NCI-H2171 treated with DMSO at 0.1 percent for 48 hours (cell line): ENCODE results near the gene SAE1.
A peak's percentile ranks its signal among the peaks of the same experiment; 100 is the strongest.
"Not testable (repeated sequence)": the region's sequence is repeated elsewhere in the genome, so short reads cannot be mapped to it uniquely, and the experiment has no call there.

Experiments used
- DNase-seq: peaks from one replicate; lab custom pipeline; 2025; lab: John Stamatoyannopoulos, UW

Gene SAE1

DNA sequence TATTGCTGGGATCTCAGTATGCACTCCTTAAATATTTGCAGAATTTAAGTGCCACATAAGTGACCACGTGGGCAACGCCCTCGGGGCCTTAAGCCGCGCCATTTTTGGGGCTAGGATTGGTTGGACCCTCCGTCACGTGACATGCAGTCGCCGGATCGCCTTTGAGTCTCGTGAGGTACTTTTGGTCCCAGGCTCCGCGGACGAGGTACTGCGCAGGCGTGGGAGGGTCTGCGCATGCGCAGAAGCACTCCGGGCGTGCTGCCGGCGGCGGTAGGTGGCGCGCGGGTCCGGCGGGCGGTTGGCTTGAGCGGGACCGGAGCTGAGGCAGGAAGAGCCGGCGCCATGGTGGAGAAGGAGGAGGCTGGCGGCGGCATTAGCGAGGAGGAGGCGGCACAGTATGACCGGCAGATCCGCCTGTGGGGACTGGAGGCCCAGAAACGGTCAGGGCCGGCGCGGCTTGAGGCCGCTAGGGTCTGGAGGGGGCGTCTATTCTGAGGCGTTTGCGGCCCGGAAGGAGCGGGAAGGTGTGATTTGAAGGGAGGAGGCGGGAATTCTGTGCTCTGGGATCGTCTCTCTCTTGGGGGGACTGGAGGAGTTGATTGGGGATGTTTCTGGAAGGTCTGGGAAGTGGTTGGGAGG lies at the start of gene SAE1:
Gene SAE1, plus strand, starts transcription at position 247 of the 639 bp plus-strand sequence. Its CDS starts 96 bp downstream, at position 343.
- DNase-seq: peak; percentile 97

DNA sequence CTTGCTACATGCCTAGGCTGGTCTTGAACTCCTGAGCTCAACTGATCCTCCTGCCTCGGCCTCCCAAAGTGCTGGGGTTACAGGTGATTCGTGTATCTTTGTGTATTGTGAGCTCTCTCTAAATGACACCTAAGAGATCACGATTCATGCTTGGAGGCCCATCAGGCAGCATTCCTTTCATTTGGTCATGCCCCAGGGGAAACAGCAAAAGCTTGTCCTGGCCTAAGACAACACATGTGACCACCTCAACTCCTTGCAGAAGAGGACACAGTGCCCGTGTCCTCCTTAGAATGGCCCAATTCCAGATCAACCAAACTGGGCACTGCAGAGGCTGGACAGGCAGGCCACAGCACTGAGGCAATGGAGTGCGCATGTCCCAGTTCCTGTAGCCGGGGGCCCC lies 49.5 kb upstream of the SAE1 start:
- DNase-seq: no peak

DNA sequence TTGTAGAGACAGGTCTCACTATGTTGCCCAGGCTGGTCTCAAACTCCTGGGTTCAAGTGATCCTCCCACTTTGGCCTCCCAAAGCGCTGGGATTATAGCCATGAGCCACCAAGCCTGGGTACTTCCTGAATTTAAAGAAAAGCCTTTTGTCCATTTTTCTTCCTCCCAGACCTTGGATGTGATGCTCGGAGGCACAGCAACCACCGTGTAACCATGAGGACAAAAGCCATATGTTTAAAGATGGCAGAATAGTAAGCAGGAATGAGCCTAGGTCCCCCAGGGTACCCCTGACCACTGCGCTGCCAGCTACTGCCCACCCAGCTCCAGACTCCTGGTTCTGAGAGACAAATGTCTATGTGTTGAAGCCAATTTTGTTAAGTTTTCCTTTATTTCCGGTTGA lies 48.1 kb upstream of the SAE1 start:
- DNase-seq: no peak

DNA sequence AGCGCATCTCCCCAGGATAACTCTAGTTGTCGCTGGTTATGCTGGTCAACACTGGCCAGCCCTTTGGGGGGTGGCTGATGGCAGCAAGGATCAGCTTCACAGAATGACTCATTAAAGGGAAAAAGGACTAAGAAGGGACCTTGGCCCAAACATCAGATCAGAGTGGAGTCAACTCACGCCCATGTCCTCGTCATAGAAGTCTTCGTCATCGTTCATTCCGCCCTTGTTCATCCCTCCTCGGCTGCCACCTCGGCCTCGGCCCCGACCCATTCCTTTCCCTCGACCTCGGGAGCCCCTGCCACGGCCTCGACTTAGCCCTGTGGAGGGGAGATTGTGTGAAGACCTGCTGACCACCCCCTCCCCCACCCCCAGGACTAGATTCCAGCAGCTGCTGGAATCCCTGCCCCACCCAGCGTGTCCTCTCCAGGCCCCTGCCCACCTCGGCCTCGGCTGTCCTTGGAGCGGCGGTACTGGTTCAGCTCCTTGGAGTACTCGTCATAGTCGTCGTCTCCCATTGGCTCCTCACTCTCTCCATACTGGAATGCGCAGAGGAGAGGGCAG lies 45.7 kb upstream of the SAE1 start:
- DNase-seq: no peak

DNA sequence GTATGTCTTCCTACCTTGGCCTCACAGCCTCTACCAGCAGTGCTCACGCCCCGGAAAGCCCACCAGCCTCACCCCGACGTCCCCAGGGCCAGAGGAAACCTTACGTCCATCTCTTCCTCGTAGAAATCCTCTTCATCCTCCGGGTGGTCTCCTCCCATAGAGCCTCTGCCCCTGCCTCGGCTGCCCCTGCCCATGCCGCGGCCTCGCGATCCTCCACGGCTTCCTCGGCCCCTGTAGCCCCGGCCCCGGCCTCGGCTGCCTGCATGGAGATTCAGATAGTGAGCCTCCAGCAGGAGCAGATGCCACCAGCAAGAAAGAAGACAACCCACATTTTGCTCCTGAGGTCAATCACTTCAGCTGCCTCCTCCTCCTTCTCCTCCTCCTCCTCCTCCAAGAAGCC lies 44.4 kb upstream of the SAE1 start:
- no peak for DNase-seq

DNA sequence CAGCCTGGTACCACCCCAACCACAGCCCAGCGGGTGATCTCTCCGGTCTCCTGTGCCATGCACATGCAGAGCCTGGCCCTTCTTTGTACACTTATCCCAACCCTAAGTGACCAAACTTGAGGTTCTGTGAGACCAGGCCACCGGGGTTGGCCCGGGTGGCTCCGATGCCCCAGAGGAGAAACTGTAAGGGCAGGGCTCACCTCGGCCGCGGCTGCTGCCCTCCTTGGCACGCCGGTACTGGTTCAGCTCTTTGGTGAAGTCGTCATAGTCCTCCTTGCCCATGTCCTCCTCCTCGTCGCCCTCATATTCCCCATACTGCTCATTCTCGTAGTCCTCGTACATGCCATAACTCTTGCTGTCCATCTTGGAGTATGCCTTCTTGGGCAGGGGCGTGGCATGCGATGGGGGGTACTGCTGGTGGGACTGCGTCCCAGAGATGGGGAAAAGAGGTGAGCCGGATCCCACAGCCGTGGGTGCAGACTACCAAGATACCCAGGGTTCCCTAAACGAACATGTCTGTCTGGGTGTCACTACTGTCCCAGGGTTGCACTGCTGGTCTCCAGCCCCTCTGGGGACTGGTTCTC lies 40.8 kb upstream of the SAE1 start:
- DNase-seq: no peak

DNA sequence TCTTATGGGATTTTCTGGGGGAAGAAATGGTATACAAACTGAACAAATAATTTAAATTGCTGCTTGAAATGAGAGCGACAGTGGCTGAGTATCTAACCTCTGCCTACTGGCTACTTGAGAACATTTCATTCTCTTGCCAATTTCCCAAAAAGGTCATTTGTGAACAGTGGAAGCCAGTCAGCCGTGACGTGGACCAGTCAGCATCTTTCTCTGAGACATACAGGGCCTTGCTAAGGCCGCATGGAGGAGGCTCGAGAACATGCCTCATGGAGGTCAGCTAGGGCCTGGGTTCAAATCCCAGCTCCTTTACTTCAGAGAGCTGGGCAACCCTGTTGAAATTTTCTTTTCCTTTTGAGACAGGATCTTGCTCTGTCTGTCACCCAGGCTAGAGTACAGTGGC lies 37.4 kb upstream of the SAE1 start:
- DNase-seq: no peak

DNA sequence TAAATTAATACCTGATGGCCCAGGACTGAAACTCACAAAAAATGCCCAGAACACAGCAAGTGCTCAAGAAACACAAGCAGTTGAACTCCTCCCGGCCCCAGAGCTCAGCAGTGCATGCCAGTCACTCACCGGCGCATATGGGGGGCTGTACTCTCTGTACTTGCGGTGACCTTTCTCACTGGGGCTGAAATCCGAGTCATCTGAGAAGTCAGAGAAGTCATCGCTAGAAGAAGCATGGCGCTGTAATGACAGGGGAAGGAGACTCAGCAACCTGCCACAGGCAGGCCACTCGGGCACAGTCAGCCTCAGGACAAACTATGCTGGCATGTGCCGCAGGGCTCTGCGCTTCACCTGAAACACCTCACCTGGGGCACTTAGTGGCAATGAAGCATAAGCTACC lies 36.8 kb upstream of the SAE1 start:
- no peak for DNase-seq

DNA sequence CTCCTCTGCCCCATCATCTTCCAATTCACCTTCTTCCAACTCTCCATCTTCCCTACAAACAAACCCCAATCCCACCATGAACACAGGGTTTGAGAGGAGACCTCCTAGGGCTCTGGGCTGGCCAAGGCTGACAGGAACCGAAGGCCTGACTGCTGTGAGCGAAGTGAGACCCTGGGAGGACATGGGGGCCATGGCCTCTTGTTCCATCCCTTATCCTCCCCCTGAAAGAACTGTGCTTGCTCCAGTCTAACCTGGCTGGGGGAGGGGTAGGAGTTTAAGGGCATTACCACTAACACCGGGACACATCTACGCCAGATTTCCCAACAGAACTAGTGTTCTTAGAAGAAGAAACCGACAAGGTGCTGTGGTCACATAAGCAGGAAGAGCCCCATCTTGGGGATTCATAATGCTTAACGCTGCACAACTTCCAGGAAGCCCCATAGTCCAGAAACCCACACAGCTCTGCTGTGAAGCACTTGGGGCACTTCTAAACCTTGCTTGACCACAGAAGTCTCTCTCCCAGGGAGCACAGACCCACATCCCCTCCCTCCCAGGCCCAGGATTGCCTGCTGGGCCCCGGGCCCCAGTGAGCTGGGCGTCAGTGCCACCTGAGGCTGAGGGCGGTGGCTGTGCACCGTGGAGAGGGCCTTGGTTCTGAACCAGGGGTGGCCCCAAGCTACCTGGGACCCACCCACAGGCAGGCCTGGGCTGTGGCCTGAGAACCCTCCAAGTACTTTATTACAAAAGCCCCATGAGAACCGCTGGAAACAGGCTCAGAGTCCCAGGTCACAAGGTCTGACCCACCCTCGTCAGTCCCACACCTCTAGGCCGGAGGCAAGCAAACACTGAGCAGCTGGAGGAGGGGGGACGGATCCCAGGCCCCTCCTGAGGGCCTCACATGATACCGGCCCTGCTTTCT lies 35.8 kb upstream of the SAE1 start:
- DNase-seq: no peak

DNA sequence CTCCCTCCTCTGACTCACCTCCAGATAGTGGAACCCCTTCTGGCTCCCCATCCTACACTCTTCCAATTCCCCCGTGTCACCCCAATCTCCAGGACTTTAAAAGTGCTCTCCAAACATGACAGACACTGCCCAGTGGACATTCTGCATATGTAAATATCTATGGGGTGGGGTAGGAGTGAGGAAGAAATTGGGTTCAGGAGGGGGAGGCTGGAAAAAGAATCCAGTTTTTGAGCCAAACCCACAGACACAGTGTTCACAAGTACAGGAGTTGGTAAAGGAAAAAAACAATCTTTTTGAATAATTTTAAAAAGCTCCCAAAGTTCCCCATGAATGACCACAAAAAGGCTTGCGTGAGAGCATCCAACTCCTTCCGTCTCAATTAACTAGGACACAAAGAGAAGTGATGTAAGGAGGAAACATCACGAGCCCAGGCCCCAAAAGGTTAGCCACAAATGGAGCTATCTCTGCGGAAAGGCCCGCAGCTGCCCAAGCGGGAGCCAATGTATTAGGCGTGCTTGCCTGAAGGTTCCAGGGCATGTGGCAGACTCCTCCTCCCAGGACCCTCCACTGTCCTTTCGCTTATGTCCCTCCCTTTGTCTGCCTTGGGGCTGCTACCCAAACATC lies 35.0 kb upstream of the SAE1 start:
- DNase-seq: no peak

DNA sequence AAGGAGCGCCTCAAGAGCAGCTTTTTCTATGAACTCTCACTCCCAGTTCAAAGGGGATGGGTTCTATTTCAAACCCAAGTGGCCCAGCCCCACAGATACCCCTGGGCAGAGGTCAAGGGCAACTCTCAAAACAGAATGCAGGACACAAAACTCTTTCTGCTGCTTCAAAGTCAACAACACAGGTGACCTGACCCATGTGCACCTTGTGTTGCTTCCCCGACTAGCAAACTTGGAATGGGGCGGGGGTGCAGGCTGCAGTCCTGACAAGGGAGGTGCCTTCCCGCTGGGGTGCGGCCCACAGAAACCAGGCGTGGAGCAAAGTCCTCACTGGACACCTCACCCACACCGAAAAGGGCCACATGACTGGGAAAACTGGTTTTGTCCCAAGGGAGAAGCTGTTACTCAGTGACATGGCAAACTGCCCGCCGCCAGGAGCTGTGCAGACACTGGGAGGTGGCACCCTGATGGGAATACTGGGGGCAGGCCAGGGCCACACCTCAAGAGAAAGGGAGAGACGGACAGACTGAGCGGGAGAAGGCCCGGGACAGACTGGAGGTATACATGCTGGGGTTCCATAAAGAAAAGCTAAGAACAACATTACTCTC lies 34.4 kb upstream of the SAE1 start:
- DNase-seq: no peak

DNA sequence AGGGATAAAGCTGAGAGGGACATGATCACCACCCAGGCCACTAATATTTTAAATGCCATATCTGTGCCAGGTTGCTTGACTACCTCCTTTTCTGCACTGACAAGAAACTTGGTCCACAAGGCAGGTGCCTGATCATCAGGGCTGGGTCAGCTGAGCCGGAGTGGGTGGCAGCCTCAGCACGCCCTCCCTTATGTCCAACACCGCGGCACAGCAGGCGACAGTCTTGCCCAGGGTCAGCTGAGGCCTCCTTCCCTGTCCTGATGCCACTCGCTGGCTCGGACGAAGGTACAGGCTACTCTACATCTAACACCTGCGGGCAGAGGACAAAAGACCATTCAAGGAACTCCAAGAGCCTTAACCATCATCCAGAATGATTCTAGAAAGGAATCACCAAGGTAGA lies 33.9 kb upstream of the SAE1 start:
- no peak for DNase-seq

DNA sequence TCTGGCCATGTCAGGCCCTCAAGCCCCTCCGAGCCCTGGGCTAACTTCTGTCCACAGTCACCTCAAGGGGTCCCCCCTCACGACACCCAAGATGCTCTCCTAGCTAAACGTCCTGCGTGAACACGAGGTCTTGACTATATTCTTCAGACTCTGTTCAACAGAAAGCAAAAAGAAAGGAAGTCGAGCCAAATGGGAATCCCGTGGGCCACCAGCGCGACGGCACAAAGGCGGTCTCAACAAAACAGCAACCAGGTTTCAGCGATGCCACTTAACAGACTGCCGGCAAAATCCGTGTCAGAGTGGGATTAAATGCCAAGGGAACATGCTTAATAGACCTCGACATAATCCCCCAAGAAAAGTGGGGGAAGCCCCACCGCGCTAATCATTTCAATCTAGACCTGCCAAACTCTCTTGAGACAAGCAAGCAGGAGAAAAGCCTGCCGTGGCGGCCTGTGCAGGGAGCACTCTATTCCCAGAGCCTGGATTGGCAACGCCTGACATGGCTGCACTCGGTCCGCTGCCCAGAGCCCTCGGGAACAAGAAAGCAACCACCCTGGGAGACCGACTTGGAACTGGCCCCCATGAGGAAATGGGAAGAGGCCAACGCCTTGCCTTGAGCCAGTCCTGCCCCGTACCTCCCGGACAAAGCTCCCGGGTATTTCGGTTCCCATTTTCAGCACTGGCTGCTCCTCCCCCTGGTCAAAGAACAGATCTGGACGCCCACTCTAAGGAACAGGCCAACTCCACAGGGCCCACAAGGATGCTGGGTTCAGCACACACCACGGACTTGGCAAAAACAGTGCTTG lies 33.0 kb upstream of the SAE1 start:
- no peak for DNase-seq

DNA sequence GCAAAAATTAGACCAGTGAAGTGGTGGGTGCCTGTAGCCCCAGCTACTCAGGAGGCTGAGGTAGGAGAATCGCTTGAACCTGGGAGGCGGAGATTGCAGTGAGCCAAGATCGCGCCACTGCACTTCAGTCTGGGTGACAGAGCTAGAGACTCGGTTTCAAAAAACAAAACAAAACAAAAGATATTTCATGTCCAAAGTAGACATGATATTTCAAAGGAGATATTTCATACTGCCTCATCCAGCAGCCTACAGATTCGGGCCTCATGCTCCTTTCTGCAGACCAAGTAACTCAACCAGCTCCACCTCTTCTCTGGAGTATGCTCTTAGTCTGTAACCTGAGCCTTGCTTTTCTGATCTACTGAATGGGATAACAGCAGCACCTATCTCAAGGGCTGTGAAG lies 32.0 kb upstream of the SAE1 start:
- no peak for DNase-seq

DNA sequence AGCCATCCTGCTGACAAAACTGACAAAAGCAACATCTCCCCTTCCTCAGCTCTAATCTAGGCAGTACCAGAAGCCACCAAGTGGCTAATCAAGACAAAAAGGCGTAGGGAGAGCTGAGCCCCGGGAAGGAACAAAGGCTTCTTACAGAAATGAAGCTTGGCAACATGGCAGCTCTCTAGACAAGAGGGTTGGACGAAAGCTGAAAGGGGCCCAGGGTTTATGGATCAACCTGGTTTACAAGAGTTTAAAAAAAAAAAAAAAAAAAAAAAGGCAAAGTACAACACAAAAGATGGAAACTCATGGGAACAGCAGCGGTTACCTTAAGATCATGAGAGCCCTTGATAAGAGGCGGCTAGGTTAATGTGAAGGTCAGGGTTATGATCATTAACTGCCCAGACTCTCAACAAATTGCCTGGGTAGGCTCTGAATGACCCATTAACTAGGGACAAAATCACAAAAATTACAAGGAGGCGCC lies 31.0 kb upstream of the SAE1 start:
- DNase-seq: no peak

DNA sequence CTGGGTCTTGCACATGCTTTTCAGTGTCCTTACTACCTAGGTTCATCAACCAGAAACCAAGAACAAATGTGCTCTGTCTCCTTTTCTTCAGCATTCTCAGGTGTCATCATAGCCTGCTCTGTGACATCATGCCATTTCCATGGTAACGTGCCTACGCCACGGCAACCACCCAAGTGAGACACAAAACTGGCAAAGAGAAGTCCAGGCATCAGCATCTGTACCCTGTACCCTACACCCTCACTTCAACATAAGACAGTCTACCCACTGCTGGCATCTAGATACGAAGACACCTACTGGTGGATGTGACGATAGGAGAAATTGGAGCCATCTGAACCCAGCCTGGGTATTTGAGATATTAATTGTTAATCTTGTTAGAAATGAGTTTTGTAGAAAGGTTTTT lies 30.3 kb upstream of the SAE1 start:
- DNase-seq: no peak

DNA sequence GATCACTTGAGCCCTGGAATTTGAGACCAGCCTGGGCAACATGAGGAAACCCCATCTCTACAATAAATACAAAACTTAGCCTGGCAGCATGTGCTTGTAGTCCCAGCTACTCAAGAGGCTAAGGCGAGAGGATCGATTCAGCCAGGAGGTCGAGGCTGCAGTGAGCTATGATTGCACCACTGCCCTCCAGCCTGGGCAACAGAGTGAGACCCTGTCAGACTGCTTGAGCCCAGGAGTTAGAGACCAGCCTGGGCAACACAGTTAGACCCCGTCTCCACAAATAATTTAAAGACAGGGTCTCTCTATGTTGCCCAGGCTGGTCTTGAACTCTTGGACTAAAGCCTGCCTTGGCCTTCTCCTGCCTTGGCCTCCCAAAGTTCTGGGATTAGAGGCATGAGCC lies 29.5 kb upstream of the SAE1 start:
- DNase-seq: not testable (repeated sequence)

DNA sequence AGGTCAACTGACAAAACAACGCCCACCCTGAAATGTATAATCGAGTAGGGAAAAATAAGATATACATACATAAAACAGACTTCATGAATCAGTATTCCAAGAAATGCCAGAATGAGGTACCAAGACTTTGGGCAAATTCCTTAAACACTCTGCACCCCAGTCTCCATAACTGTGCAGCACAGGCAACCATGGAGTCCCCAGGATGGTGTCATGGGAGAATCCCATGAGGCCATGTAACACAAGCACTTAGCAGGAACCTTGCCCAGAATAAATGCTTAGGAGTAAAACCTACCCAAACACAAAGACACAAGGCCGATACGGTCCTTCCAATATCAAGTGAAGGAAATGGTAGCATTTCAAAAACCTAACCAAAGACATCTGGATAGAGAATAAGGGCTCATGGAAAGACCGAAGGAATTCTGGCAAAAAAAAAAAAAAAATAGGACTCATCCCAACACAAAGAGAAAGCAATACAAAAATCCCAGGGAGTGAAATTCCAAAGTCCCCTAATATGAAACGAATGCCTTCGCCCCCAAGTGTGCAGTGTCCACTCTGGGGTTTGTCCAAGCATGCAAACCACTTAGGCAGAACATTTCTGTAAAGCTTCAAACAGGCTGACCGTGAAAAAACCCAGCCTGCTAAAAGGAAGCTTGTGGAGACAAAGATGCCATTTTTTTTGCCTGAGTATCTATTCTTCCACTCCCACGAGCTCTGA lies 28.1 kb upstream of the SAE1 start:
- no peak for DNase-seq

DNA sequence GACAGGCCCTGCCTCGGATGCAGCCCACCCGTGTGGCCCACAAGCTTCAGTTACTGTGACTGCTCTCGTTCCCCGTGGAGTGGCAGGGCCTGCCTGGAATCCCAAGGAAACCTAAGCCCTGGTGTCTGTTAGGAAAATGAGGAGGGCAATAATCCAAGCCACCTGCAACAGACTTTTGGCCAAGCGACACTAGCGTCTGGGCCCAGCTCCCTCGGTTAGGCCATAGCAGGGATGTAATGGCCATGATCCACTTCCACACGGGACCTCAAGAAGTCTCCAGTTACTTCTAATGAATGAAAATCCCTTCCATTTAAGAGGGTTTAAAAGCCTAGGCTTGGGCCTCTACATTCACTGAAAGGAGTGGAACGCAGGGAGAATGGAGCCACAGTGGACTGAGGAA lies 26.0 kb upstream of the SAE1 start:
- DNase-seq: no peak

DNA sequence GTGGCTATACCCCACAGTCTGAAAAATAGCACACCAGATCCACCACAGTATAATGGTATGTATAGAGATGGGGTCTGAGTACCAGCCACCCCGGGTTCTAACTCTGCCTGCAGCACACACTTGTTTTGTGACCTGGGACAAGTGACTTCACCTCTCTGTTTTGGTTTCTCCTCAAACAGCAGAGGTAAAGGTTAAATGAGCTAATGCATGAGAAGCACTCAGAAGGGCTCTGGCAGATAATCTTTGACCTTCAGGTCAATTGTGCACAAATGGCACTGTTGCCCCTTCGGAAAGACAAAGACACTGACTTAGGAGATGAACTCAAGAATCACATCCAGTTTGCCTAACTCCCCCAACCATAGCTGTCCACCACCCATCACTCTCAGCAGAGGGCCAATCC lies 24.8 kb upstream of the SAE1 start:
- DNase-seq: no peak
